Tibial nerve (tissue), 4 donors: ENCODE data around the gene C2orf92.

ENCODE experiments used
- EP300 ChIP-seq, 2 donors: sonication (generic); formaldehyde crosslinking; IDR thresholded peaks; one replicate each; pipeline ENCODE4 v1.6.1; 2017; ENCODE audit warnings: antibody characterized with exemption in 2 of 2, mild to moderate bottlenecking in 1 of 2
- TF ChIP-seq, protein P1 (sequence below), 5 experiments: fragments of 200-600 bp in 3 of 5; fragments of 450-650 bp in 2 of 5; sonication (generic) in 3 of 5; IDR thresholded peaks; one replicate each; pipeline ENCODE4 v1.5.1; 2016 to 2019; ENCODE audit warnings: antibody characterized with exemption in 5 of 5, mild to moderate bottlenecking in 3 of 5, moderate library complexity in 2 of 5

GRCh38 chr2:97691166-97691565 is 21.7 kb downstream of the C2orf92 start:
- TF ChIP-seq, protein P1, sequence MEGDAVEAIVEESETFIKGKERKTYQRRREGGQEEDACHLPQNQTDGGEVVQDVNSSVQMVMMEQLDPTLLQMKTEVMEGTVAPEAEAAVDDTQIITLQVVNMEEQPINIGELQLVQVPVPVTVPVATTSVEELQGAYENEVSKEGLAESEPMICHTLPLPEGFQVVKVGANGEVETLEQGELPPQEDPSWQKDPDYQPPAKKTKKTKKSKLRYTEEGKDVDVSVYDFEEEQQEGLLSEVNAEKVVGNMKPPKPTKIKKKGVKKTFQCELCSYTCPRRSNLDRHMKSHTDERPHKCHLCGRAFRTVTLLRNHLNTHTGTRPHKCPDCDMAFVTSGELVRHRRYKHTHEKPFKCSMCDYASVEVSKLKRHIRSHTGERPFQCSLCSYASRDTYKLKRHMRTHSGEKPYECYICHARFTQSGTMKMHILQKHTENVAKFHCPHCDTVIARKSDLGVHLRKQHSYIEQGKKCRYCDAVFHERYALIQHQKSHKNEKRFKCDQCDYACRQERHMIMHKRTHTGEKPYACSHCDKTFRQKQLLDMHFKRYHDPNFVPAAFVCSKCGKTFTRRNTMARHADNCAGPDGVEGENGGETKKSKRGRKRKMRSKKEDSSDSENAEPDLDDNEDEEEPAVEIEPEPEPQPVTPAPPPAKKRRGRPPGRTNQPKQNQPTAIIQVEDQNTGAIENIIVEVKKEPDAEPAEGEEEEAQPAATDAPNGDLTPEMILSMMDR (IDR thresholded peaks at IDR 0.05): no peak
- TF ChIP-seq EP300 (IDR thresholded peaks at IDR 0.05): no peak
